ENCODE results near the gene TFB1M.
A peak's percentile ranks its signal among the peaks of the same experiment; 100 is the strongest.

TFB1M gene

DNA sequence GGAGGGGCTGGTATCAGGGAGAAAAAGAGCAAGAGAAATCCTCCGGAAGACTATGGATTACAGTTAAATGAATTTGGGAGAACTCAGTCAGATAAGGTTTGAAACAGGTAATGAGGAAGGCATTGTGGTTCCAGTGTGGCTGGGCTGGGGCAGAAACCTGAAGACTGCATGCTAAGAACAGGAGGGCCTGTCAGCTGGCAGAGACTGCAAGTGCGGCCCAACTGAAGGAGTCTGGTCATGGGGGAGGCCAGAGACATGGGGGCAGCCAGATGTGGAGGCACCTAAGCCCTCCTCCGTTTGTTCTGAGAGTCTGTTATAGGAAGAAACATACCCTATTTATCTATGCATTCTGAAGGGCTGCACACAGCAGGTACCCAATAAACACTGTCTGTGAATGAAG is 16.6 kb downstream of the TFB1M start:
- no peak for DNase-seq

DNA sequence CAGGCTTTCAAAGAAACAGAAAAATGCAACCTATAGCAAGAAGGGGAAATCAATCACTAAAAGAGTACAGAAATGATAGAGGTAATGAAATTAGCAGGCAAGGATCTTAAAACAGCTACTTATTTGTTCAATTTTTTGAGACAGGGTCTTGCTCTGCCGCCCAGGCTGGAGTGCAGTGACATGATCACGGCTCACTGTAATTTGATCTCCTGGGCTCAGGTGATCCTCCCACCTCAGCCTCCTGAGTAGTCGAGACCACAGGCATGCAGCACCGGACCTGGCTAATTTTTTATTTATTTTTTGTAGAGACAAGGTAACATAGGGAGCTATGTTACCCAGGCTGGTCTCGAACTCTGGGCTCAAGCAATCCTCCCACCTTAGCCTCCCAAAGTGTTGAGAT is 21.6 kb downstream of the TFB1M start:
- no peak for DNase-seq

DNA sequence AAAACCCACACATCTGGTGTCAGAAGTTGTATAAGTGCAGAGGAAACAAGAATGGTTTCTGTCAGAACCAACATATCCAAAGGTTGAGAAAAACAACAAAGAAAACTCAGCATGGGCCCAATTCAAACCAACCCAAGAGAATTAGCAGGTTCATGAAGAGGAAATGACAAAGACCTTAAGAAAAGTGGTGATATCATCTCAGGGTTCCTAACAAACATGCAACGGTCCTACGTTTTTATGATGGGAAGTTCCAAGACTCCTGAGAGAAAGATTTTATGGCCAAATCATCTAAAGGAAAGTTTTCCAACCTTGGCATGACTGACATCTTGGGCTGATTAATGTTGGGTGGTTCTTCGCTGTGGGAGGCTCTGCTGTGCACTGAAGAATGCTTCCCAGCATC is 23.0 kb downstream of the TFB1M start:
- DNase-seq: no peak

DNA sequence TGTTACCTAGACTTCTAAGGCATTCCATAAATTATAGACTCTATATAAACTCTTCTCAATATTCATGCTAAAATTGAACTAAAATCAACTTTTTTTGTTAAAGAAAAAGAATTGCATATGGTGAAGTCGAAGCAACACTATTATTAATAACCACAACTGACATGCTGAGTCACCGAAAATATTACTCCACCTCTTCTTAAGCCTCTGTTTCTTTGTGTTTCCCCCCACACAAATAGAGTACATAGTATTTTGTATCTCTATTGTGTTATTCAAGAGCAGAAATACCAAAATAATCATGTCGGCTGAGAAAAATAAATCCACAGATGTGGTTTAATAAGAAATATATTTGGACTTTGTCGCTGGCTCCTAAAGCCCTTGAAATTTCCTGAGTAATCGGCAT is 23.8 kb downstream of the TFB1M start:
- no peak for DNase-seq

GRCh38 chr6:155287762-155288161 is 26.5 kb downstream of the TFB1M start:
- DNase-seq: no peak

DNA sequence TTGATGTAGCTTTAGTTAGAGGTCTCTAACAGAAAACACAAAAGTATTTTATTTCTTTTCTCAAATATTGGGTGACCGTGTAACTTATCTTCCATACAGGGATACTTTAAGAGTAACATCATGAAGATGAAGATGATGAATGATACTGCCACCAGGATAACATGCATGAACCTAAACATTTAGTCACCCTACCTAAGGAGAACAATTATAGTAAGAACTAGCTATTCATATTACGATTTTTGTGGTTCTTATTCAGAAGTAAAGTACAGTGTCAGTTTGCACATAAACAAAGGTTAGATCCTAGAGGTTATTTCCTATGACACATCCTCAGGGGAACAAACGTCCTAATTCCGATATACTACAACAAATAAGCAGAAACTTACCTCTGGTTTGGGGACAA is 29.5 kb downstream of the TFB1M start:
- DNase-seq: no peak

- no peak for DNase-seq
Observed at GRCh38 chr6:155278319-155279049, 35.8 kb downstream of the TFB1M start.

GRCh38 chr6:155276638-155277037 is 37.6 kb downstream of the TFB1M start:
- no peak for DNase-seq

- no peak for DNase-seq
Observed at GRCh38 chr6:155275808-155276480, 38.3 kb downstream of the TFB1M start.

DNA sequence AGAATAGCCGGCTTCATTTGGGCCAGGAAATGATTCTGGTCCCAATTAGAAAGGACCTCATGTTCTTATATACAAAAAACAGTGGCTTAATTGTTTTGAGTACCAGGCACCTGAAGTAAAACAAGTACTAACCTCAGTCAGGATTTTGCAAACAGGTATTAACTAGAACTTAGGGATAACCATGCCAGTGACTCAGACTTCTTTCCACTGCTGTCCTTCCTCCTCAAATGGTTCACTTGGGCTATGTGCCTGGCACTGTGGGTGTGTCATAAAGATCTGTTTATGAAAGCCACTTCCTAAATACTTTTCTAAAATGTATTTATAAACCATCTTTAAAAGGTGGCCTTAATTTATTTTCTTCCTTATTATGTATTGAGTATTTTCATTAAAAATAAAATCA is 39.8 kb downstream of the TFB1M start:
- DNase-seq: no peak

GRCh38 chr6:155274106-155274505 is 40.2 kb downstream of the TFB1M start:
- no peak for DNase-seq

- DNase-seq: peak; percentile 12
Observed at GRCh38 chr6:155273431-155273830, 40.9 kb downstream of the TFB1M start.

DNA sequence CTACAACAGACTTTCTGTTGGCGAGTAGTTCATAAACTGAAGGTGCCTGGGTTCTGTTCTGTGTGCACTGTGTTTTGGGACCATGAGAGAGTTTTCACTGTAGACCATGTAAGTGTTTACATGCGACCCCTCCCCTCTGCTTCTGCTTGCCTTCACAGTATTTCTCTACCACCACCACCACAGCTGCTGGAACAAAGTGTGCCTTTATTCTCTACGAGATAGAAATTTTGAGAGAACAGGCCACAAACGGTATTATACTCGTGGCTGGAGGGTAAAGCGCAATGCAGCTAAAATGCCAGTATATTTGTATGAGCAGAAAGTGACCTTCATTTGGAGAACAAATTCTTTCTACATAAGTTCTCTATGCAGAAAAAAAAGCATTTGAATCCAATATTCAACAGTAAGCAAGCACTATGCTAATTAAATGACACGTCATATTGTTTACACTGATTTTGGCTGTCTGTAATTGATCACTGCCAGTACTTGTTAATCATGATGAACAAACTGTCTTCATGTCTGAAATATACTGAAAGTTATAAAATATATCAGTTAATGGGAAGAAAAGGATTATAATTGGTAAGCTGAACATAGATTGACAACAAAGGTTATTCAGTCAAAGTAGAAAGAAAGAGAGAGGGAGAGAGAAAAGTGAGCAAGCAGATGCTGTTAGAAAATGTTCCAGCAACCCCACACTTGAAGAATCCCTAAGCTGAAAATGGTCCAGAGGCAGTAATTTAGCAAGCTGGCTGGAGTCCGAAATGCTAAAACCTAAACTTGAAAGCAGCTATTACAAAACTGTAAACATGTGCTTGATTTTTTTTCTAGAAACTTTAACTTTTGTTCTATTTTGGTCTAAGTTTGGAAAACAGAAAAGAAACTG is 41.7 kb downstream of the TFB1M start:
- no peak for DNase-seq

DNA sequence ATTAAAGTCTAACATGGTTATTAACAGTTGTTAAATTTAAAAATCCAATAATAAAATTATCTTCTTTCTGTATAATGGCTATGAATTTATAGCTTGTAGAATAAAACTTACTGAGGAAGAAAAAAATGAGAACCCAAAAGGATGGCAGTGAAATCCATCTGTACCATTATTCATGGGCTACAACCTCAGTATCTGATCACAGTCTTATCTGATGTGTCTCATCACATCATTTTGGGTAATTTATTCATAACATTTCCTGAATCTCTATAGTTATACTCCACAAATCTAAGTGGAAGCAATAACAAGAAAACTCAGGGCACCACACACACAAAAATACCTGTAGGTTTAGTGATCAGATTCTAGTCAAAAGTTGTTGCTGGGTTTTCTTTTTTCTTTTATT is 43.1 kb downstream of the TFB1M start:
- no peak for DNase-seq

GRCh38 chr6:155270561-155271091 is 43.7 kb downstream of the TFB1M start:
- DNase-seq: no peak

DNA sequence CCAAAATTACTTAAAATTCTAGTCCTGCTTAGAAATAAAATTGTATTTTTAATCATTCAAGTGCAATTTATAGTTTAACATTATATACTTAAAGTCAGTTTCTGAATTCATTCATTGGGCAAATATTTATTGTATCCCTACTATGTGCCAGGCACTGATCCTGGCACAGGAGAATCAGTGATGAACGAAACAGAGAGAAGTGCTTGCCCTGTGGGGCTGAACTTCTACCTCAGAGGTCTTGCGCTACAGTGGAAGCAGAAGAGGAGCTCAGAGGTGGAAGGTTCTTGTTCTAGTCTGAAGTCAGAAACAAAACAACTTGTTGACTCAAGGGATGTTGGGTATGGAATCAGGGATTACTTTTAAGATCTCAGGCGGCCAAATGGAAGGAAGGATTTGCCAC is 44.5 kb downstream of the TFB1M start:
- DNase-seq: no peak

DNA sequence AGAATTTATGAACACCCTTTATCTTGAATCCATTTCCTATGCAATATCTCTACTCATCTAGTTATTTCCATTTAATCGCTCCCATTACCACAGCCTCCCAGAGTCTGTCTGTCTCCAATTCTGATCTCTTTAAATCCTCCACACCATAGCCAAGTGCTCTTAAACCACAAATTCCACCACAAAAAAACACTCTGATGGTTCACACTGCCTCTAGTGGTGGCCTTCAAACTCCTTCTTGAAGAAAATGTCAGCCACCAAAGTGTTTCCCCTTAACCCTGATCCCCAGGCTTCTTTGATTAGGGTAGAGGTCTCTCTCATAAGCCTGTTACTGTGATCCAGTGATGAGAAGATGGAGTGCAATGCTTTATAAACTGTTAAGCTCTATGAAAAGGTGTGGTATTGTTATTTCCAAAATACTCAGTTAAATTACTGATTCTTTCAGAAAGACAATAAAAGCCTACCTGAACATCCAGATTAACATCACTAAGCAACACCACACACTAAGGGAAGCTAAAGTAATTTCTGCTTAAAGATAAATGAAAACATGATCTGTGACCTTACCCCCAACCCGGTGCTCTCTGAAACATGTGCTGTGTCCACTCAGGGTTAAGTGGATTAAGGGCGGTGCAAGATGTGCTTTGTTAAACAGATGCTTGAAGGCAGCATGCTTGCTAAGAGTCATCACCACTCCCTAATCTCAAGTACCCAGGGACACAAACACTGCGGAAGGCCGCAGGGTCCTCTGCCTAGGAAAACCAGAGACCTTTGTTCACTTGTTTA is 46.0 kb downstream of the TFB1M start:
- DNase-seq: peak; percentile 80

DNA sequence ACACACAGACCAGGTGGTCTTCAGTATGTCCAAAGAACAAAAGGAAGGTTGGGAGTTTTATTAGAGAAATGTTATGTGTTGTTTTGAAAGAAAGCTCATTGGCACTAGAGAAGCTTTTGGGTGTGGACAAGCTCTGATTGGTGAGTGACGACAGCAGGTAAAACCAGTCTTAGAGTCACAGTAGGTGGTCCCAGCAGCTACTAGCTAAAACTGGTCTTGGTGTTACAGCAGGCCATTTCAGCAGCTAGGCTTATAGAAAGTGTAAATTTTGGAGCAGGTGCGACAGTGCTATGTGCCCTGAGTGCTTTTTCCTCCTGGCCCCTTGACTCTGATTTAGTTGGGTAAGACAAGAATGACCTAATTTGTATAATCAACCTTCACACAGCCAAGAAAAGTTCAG is 46.9 kb downstream of the TFB1M start:
- DNase-seq: no peak

GRCh38 chr6:155265843-155266535 is 48.3 kb downstream of the TFB1M start:
- no peak for DNase-seq

DNA sequence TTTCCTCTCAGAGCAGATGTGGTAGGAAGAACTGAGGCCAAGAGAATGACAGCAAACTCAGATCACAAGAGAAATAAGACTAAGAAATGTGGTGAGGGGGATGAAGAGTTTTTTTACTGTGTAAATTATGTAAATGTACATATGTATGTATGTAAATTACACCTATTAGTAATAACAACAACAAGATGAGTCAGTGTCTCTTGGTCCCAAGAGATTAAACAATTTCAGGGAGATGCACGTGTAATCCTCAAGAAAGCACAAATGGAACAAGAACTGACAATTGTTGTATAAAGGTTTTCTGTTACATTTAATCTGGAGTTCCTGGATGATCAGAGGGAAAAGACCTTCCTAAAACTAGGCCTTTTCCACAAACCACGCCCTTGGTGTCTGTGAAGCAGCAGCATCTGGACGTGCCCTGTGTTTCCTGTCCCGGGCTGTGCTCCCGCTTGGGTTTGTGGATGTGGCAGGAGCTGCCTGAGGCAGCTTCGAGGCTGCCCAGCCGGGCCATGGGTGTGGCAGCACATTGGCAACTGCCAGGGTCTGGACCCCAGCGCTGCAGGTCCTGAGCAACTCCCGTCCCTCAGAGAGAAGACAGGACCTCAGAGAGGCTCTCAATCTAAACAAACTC is 49.5 kb downstream of the TFB1M start:
- DNase-seq: no peak

- DNase-seq: no peak
Observed at GRCh38 chr6:155263373-155264063, 50.8 kb downstream of the TFB1M start, which contains the start of gene CLDN20. TSS of gene CLDN20 (plus strand) at chr6:155264013. CDS start at chr6:155275720, 11,707 bp downstream.

All from hematopoietic multipotent progenitor cell treated with erythropoietin and hydrocortisone succinate and interleukin-3 and kit ligand, for 4 days (in vitro differentiated cells).